GM18951 (cell line): ENCODE measurements around the gene CACNB4.
"Not testable (repeated sequence)": the region's sequence is repeated elsewhere in the genome, so short reads cannot be mapped to it uniquely, and the experiment has no call there.

Source experiments
- POLR2A ChIP-seq: IDR thresholded peaks from 4 replicates; pipeline ENCODE4 v1.6.1; 2011; ENCODE audit warnings: mild to moderate bottlenecking; ENCODE audit not compliant: insufficient read length, insufficient read depth; ENCODE audit errors: extremely low read depth
- in situ Hi-C: fragments of 300-500 bp; cut with MboI; formaldehyde crosslinking; loops from one replicate; pipeline ENCODE4 v1.12.0; 2022; ENCODE audit warnings: low sequenced_read_pairs, mixed read lengths, inconsistent platforms; ENCODE audit not compliant: unreplicated experiment

CACNB4 gene

DNA sequence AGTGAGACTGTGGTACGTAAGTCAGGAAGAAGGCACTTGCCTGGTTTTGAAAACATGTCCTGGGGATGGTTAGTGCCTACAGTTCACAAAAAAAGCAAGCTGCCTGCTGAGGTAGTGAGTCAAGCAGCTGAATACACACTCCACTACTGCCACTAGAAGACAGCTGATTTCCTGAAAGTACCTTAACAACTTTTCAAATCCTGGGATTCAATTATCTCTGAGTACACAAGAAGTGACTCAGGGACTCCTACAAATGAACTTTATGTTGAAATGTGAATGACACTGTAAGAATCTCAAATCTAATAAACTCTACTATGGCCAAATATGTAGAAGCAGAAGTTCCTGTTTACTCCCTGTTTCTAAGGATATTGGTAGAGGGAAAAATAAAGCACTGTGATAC, 212.6 kb downstream of the CACNB4 start:
- in situ Hi-C loops, result no loop called here
- no peak for TF ChIP-seq POLR2A

GRCh38 chr2:151882786-151883445, 215.9 kb downstream of the CACNB4 start:
- in situ Hi-C loops, result no loop called here
- TF ChIP-seq POLR2A, result no peak

GRCh38 chr2:151881342-151881741, 217.5 kb downstream of the CACNB4 start:
- no peak for TF ChIP-seq POLR2A
- in situ Hi-C loops, result no loop called here

DNA sequence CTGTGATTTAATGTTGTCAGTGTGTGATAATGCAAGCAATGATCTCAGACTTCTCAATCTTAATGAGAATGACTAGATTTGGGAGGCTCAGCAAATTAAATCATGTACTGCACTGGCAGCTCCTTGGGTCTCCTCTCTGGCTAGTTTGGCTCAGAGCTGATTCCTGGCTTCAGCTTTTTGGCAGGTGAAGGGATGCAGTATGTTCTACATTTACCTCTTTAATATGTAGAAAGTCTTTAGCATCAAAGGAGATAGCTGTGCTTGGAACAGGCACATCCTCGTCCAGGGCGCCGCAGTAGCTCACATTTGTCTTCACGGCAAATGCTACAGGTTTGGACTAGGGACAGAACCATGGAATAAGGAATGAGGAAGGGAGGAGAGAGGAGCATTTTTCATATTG, 218.3 kb downstream of the CACNB4 start:
- in situ Hi-C loops, result no loop called here
- TF ChIP-seq POLR2A, result no peak

- in situ Hi-C loops, result no loop called here
- no peak for TF ChIP-seq POLR2A
Measured at GRCh38 chr2:151878655-151879563, 219.9 kb downstream of the CACNB4 start.

- TF ChIP-seq POLR2A, result no peak
- in situ Hi-C loops, result no loop called here
Measured at GRCh38 chr2:151878204-151878603, 220.6 kb downstream of the CACNB4 start.

DNA sequence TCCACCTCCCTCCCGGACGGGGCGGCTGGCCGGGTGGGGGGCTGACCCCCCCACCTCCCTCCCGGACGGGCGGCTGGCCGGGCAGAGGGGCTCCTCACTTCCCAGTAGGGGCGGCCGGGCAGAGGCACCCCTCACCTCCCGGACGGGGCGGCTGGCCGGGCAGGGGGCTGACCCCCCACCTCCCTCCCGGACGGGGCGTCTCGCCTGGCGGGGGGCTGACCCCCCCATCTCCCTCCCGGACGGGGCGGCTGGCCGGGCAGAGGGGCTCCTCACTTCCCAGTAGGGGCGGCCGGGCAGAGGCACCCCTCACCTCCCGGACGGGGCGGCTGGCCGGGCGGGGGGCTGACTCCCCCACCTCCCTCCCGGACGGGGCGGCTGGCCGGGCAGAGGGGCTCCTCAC, 223.2 kb downstream of the CACNB4 start:
- in situ Hi-C loops, result not testable (repeated sequence)

DNA sequence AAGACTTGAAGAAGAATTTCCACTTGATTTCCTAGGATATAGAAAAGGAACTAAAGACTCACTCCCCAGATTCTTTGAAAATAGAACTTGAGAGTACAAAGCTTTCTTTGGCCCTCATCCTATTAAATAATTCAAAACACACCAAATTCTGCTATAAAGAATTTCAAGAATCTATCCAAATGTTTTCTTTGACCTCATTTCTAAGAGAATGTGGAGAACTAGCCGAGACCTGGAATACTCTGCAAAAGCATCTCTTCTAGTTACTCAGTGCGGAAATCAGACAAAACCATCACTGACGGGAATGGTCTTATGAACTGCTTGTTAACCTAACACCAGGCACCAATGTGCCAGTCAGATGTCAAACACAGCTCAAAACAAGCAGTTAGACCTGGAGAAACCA, 226.4 kb downstream of the CACNB4 start:
- in situ Hi-C loops, result no loop called here
- TF ChIP-seq POLR2A, result no peak

DNA sequence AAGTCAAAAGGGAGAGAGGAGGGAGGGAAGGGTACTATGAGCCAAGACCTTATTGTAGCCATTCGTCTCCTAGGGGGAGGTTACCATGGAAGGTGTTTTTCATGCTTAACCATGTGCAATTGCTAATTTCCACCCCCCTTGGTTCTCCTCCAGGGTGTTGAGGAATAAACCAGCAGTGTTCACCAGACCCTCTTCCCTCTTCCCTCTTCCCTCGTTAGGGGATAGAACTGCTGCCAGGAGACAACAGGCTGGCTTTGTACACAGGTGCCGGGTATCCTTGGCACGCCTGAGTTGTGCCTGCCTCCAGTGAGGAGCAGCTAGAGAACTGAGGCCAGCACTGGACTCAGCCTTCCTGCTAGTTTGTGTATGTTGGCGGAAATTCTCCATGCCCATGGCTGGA, 229.6 kb downstream of the CACNB4 start:
- no peak for TF ChIP-seq POLR2A
- in situ Hi-C loops, result no loop called here

GRCh38 chr2:151862700-151863099, 236.1 kb downstream of the CACNB4 start:
- in situ Hi-C loops, result no loop called here
- no peak for TF ChIP-seq POLR2A

DNA sequence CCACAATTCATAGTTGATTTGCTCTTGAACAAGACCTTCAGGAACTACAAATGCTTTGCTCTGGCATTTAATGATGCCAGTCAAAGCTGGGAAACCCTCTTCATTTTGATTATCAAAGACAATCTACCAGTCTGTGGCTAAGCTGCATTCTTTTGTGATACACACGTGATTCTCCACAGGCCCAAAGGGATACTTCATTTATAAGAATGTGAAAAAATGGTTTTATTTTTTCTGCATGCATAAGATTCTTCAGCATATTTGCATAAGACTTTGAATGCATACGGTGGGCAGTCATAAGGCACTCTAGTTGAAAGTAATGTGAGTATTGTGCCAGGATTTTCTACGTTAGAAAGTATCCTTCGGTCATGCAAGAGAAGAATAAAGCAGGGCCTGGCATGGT, 237.7 kb downstream of the CACNB4 start:
- TF ChIP-seq POLR2A, result no peak
- in situ Hi-C loops, result no loop called here

- in situ Hi-C loops, result no loop called here
- no peak for TF ChIP-seq POLR2A
Measured at GRCh38 chr2:151860613-151861146, 238.2 kb downstream of the CACNB4 start.

DNA sequence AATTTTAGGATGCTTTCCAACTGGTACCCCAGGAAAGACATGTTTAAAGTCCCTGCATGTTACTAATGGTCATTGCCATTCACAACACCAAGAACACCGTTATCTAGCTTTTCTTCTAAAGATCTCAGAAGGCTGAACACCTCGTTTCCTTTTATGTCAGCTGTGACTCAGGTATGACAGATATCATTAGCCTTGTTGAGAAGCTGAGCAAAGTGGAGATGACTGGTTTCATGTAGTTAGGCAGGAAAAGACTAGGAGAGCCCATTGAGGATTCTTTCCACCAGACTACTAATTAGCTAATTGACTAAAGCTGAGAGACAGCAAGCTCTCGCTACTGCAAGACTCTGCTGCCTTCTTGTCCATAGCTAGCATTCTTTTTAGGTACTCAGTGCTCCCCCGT, 238.6 kb downstream of the CACNB4 start:
- in situ Hi-C loops, result no loop called here

GRCh38 chr2:151857650-151858049, 241.2 kb downstream of the CACNB4 start:
- in situ Hi-C loops, result no loop called here
- no peak for TF ChIP-seq POLR2A

More for the DNA sequence above, 238.6 kb downstream of the CACNB4 start:
- TF ChIP-seq POLR2A, result no peak
